H9 (cell line): Measurements from ENCODE around the gene GSE1. TPM values are rescaled to one million over a fixed set of nuclear protein-coding genes. Genes with fewer than 3 reads are reported as not detected.

Source experiments
- DNase-seq: peaks from one replicate; pipeline ENCODE4 v3.0.0-alpha.2; 2017
- H2AFZ ChIP-seq: one replicate; pipeline ENCODE4 v1.6.1; 2013; ENCODE audit warnings: mild to moderate bottlenecking, low read length, control low read depth, moderate library complexity
- H2AK5ac ChIP-seq: 2 replicates; pipeline ENCODE4 v1.6.1; 2013; ENCODE audit warnings: low read length, control low read depth, mixed read lengths; ENCODE audit not compliant: insufficient read length
- H2BK120ac ChIP-seq: one replicate; pipeline ENCODE4 v1.6.1; 2013; ENCODE audit warnings: low read depth, mild to moderate bottlenecking, low read length, control low read depth, inconsistent platforms; ENCODE audit not compliant: poor library complexity, severe bottlenecking
- H2BK12ac ChIP-seq: 2 replicates; pipeline ENCODE4 v1.6.1; 2013; ENCODE audit warnings: low read length, control low read depth, mixed read lengths, low read depth; ENCODE audit not compliant: insufficient read length
- H2BK15ac ChIP-seq: 2 replicates; pipeline ENCODE4 v1.6.1; 2013; ENCODE audit warnings: low read depth, low read length, control low read depth
- H2BK20ac ChIP-seq: one replicate; pipeline ENCODE4 v1.6.1; 2013; ENCODE audit warnings: low read depth, mild to moderate bottlenecking, low read length, control low read depth, inconsistent platforms; ENCODE audit not compliant: poor library complexity, severe bottlenecking
- H2BK5ac ChIP-seq: 2 replicates; pipeline ENCODE4 v1.6.1; 2013; ENCODE audit warnings: low read length, control low read depth, mixed read lengths; ENCODE audit not compliant: insufficient read length
- H3K14ac ChIP-seq: 2 replicates; pipeline ENCODE4 v1.6.1; 2013; ENCODE audit warnings: low read length, control low read depth; ENCODE audit not compliant: insufficient read depth
- H3K18ac ChIP-seq: 2 replicates; pipeline ENCODE4 v1.6.1; 2013; ENCODE audit warnings: low read depth, mild to moderate bottlenecking, mixed read lengths, low read length, control low read depth; ENCODE audit not compliant: insufficient read length
- H3K23ac ChIP-seq: 2 replicates; pipeline ENCODE4 v1.6.1; 2013; ENCODE audit warnings: low read length, control low read depth, mixed read lengths, low read depth; ENCODE audit not compliant: insufficient read length
- H3K23me2 ChIP-seq: 2 replicates; pipeline ENCODE4 v1.6.1; 2013; ENCODE audit warnings: low read depth, mild to moderate bottlenecking, mixed read lengths, low read length, control low read depth; ENCODE audit not compliant: insufficient read length, poor library complexity, severe bottlenecking
- H3K27ac ChIP-seq: 2 replicates; pipeline ENCODE4 v1.5.1; 2013; ENCODE audit warnings: low read length, control low read depth, mixed read lengths, low read depth; ENCODE audit not compliant: insufficient read length
- H3K27me3 ChIP-seq: 2 replicates; pipeline ENCODE4 v1.6.1; 2013; ENCODE audit warnings: low read length, control low read depth, inconsistent platforms; ENCODE audit not compliant: insufficient read depth
- H3K4ac ChIP-seq: 2 replicates; pipeline ENCODE4 v1.6.1; 2013; ENCODE audit warnings: low read depth, mild to moderate bottlenecking, control low read depth, inconsistent platforms, low read length, moderate library complexity
- H3K4me1 ChIP-seq: 2 replicates; pipeline ENCODE4 v1.6.1; 2013; ENCODE audit warnings: low read length, control low read depth, inconsistent platforms; ENCODE audit not compliant: insufficient read depth
- H3K4me2 ChIP-seq: 2 replicates; pipeline ENCODE4 v1.6.1; 2013; ENCODE audit warnings: low read length, control low read depth, mixed read lengths; ENCODE audit not compliant: insufficient read length, insufficient read depth
- H3K56ac ChIP-seq: 2 replicates; pipeline ENCODE4 v1.6.1; 2013; ENCODE audit warnings: low read depth, mild to moderate bottlenecking, mixed read lengths, low read length, control low read depth; ENCODE audit not compliant: insufficient read length
- H3K79me1 ChIP-seq: 2 replicates; pipeline ENCODE4 v1.6.1; 2013; ENCODE audit warnings: low read depth, mild to moderate bottlenecking, moderate library complexity, low read length, control low read depth, inconsistent platforms; ENCODE audit not compliant: insufficient read depth, poor library complexity, severe bottlenecking
- H3K79me2 ChIP-seq: 2 replicates; pipeline ENCODE4 v1.6.1; 2013; ENCODE audit warnings: low read length, control low read depth, inconsistent platforms; ENCODE audit not compliant: insufficient read depth
- H3K9ac ChIP-seq: 2 replicates; pipeline ENCODE4 v1.6.1; 2013; ENCODE audit warnings: low read length, control low read depth, mixed read lengths; ENCODE audit not compliant: insufficient read length; ENCODE audit errors: extremely low read depth
- H3K9me3 ChIP-seq: one replicate; pipeline ENCODE4 v1.6.1; 2013; ENCODE audit warnings: low read depth, low read length, inconsistent platforms; ENCODE audit not compliant: control insufficient read depth
- H3T11ph ChIP-seq: one replicate; pipeline ENCODE4 v1.6.1; 2013; ENCODE audit warnings: mild to moderate bottlenecking, low read length, control low read depth, inconsistent platforms
- H4K20me1 ChIP-seq: one replicate; pipeline ENCODE4 v1.6.1; 2013; ENCODE audit not compliant: control insufficient read depth, insufficient read length, insufficient read depth
- H4K5ac ChIP-seq: 2 replicates; pipeline ENCODE4 v1.6.1; 2013; ENCODE audit warnings: low read depth, mild to moderate bottlenecking, mixed read lengths, low read length, control low read depth; ENCODE audit not compliant: insufficient read length
- H4K8ac ChIP-seq: replicated peaks from 2 replicates; pipeline ENCODE4 v1.6.1; 2013; ENCODE audit warnings: low read length, control low read depth, mixed read lengths, low read depth; ENCODE audit not compliant: insufficient read length
- H4K91ac ChIP-seq: 2 replicates; pipeline ENCODE4 v1.6.1; 2013; ENCODE audit warnings: low read depth, mild to moderate bottlenecking, moderate library complexity, mixed read lengths, low read length, control low read depth; ENCODE audit not compliant: insufficient read length
- H3K27ac Mint-ChIP-seq, 3 experiments: 2 replicates in 2 of 3; 3 replicates in 1 of 3; pipeline ENCODE4 v1.8.0; 2020 to 2021; ENCODE audit warnings: mixed read lengths in 3 of 3, mild to moderate bottlenecking in 1 of 3, moderate library complexity in 1 of 3
- H3K27me3 Mint-ChIP-seq: 2 replicates; pipeline ENCODE4 v1.8.0; 2021; ENCODE audit warnings: low read depth, mild to moderate bottlenecking, moderate library complexity, mixed read lengths
- H3K36me3 Mint-ChIP-seq, 3 experiments: 2 replicates in 2 of 3; 3 replicates in 1 of 3; pipeline ENCODE4 v1.8.0; 2020 to 2021; ENCODE audit warnings: low read depth in 3 of 3, mixed read lengths in 3 of 3; ENCODE audit not compliant: insufficient read depth in 1 of 3
- H3K4me1 Mint-ChIP-seq, 2 experiments: 2 replicates each; pipeline ENCODE4 v1.8.0; 2020; ENCODE audit warnings: mixed read lengths in 2 of 2
- H3K4me3 Mint-ChIP-seq, 2 experiments: 2 replicates in 1 of 2; 3 replicates in 1 of 2; pipeline ENCODE4 v1.8.0; 2020 to 2021; ENCODE audit warnings: mild to moderate bottlenecking in 2 of 2, mixed read lengths in 2 of 2, moderate library complexity in 1 of 2
- H3K9me3 Mint-ChIP-seq, 2 experiments: 2 replicates in 1 of 2; 3 replicates in 1 of 2; pipeline ENCODE4 v1.8.0; 2020; ENCODE audit warnings: mild to moderate bottlenecking in 2 of 2, mixed read lengths in 2 of 2, moderate library complexity in 1 of 2
- WGBS: extraction: QIAGEN DNeasy Blood & Tissue Kit; methylation state at CpG from one replicate; pipeline ENCODE4 v1.1.7; 2013; ENCODE audit warnings: missing lambda C conversion rate, low lambda C conversion rate, mixed read lengths; ENCODE audit not compliant: insufficient read length; ENCODE audit errors: extremely low coverage; 5-methylcytosine and 5-hydroxymethylcytosine counted together
- total RNA-seq: library from RNA; stranded (reverse); gene quantifications from 2 replicates; pipeline ENCODE4 v1.2.1, GENCODE V29; 2021
- TF ChIP-seq, protein P1 (sequence below): fragments of 200-600 bp; sonication (generic); conservative IDR thresholded peaks from 3 replicates; pipeline ENCODE4 v1.8.0; 2021; ENCODE audit warnings: antibody characterized with exemption, mild to moderate bottlenecking

GSE1 gene
- total RNA-seq, 1 experiment from 2014 or later, result 125 TPM

DNA sequence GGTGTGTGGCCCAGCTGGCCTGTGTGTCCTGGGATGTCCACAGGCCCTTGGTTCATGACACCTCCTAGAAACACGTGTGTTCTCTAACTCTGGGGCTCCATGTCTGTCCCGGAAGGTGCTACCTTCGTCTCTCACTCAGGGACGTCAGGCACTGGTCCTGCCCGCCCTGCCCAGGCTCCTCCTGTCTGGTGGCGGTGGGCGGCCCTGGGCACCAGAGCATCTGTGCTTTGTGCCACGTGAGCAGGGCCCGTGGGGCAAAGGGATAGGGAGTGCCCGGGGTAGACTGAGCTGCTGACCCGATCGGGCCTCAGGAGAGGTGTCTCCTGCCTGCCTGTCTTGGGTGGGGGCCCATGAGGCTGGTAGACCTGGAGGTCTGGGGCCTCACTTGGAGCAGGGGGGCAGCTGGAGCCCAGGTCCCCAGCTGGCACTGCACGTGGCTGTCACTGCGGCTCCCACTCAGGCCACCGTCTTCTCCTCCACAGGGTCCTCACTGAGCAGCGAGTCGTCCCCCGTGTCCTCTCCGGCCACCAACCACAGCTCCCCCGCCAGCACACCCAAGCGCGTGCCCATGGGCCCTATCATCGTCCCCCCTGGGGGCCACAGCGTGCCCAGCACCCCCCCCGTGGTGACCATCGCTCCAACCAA is 35.1 kb downstream of the GSE1 start:
- Histone ChIP-seq H4K91ac (no peak overlapping the region), H3T11ph (no peak overlapping the region), H4K20me1 (no peaks in the 10 kb centered on the region), H3K14ac (no peak overlapping the region), H3K4ac (no peak overlapping the region), H2BK12ac (no peak overlapping the region), H2BK20ac (no peak overlapping the region), H3K27me3 (no peaks in the 10 kb centered on the region), H3K27ac (no peak overlapping the region), H2BK120ac (no peak overlapping the region), H3K4me1 (no peaks in the 10 kb centered on the region), H3K23me2 (no peaks in the 10 kb centered on the region), H3K4me2 (no peak overlapping the region), H3K79me1 (peaks cover 7% of the 10 kb centered on the region), H2AK5ac (no peak overlapping the region), H4K5ac (no peak overlapping the region), H2BK15ac (no peak overlapping the region), H3K9me3 (no peaks in the 10 kb centered on the region), H3K79me2 (peaks cover 2% of the 10 kb centered on the region; the same call in 1 of the 2 replicates), H2AFZ (no peak overlapping the region), H4K8ac (no peak overlapping the region), H3K9ac (no peak overlapping the region), H3K56ac (no peak overlapping the region), H3K23ac (no peak overlapping the region), H3K18ac (no peak overlapping the region), H2BK5ac (no peak overlapping the region)
- H3K36me3 Mint-ChIP-seq, result peaks cover 11 to 41% (median 37%) of the 10 kb centered on the region in 3 experiments; a peak in 6 of 7 replicates
- peak overlapping the region in 2 of 3 experiments; percentile 32 to 76; a peak in 2 of 7 replicates for H3K27ac Mint-ChIP-seq
- DNase-seq, result no peak
- TF ChIP-seq, protein P1, sequence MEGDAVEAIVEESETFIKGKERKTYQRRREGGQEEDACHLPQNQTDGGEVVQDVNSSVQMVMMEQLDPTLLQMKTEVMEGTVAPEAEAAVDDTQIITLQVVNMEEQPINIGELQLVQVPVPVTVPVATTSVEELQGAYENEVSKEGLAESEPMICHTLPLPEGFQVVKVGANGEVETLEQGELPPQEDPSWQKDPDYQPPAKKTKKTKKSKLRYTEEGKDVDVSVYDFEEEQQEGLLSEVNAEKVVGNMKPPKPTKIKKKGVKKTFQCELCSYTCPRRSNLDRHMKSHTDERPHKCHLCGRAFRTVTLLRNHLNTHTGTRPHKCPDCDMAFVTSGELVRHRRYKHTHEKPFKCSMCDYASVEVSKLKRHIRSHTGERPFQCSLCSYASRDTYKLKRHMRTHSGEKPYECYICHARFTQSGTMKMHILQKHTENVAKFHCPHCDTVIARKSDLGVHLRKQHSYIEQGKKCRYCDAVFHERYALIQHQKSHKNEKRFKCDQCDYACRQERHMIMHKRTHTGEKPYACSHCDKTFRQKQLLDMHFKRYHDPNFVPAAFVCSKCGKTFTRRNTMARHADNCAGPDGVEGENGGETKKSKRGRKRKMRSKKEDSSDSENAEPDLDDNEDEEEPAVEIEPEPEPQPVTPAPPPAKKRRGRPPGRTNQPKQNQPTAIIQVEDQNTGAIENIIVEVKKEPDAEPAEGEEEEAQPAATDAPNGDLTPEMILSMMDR, result no peak
- no CpG with 5 or more reads among the region's 26 CpGs for WGBS
- peaks cover 0 to 3% of the 10 kb centered on the region in 2 experiments; a peak in 1 of 5 replicates for H3K9me3 Mint-ChIP-seq
- no peaks in the 10 kb centered on the region; the same call in 1 of the 2 replicates for H3K27me3 Mint-ChIP-seq
- H3K4me1 Mint-ChIP-seq, result peaks cover 0 to 15% of the 10 kb centered on the region in 2 experiments; a peak in 3 of 4 replicates
- no peak overlapping the region for H3K4me3 Mint-ChIP-seq
